Measurements from ENCODE around the gene YPEL5. TPM values are rescaled to one million over a fixed set of nuclear protein-coding genes. Genes with fewer than 3 reads are reported as not detected.

Gene YPEL5
- total RNA-seq, 1 experiment from 2014 or later: 27.3 TPM

DNA sequence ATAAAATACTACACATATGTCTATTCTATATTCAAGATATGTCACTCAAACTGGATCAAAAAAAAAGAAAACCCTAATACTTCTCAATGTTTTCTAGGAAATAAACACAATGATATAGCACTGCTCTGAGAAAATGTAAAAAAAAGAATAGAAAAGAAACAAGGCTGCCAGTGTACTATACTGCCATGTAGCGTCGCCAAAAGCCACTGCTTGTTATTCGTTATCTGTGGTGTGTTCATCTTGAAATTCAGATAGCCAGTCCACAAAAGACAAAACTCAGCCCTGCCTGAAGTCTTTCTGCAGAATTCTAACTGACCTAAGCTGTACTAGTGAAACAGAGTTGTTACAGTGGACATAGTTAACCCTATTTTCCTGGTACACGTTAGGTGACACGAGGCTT lies 12.2 kb upstream of the YPEL5 start (continued):
- TF ChIP-seq, protein P1, sequence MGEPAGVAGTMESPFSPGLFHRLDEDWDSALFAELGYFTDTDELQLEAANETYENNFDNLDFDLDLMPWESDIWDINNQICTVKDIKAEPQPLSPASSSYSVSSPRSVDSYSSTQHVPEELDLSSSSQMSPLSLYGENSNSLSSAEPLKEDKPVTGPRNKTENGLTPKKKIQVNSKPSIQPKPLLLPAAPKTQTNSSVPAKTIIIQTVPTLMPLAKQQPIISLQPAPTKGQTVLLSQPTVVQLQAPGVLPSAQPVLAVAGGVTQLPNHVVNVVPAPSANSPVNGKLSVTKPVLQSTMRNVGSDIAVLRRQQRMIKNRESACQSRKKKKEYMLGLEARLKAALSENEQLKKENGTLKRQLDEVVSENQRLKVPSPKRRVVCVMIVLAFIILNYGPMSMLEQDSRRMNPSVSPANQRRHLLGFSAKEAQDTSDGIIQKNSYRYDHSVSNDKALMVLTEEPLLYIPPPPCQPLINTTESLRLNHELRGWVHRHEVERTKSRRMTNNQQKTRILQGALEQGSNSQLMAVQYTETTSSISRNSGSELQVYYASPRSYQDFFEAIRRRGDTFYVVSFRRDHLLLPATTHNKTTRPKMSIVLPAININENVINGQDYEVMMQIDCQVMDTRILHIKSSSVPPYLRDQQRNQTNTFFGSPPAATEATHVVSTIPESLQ (CRISPR knock-in tag; IDR thresholded peaks at IDR 0.05): no peak
- TF ChIP-seq ZBTB21 (CRISPR knock-in tag; IDR thresholded peaks at IDR 0.05; ENCODE audit: borderline replicate concordance) (no peak), PRRX2 (CRISPR knock-in tag; IDR thresholded peaks at IDR 0.05) (no peak), SP1 (CRISPR knock-in tag; conservative IDR thresholded peaks at IDR 0.05) (no peak), ZNF396 (CRISPR knock-in tag; IDR thresholded peaks at IDR 0.05; ENCODE audit: borderline replicate concordance) (no peak), ZNF232 (CRISPR knock-in tag; IDR thresholded peaks at IDR 0.05) (no peak), ZNF219 (CRISPR knock-in tag; IDR thresholded peaks at IDR 0.05; ENCODE audit: borderline replicate concordance) (no peak), JAZF1 (CRISPR knock-in tag; IDR thresholded peaks at IDR 0.05) (no peak)
- TF ChIP-seq, protein P2, sequence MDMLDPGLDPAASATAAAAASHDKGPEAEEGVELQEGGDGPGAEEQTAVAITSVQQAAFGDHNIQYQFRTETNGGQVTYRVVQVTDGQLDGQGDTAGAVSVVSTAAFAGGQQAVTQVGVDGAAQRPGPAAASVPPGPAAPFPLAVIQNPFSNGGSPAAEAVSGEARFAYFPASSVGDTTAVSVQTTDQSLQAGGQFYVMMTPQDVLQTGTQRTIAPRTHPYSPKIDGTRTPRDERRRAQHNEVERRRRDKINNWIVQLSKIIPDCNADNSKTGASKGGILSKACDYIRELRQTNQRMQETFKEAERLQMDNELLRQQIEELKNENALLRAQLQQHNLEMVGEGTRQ (CRISPR knock-in tag; IDR thresholded peaks at IDR 0.05): no peak
- TF ChIP-seq, protein P3, sequence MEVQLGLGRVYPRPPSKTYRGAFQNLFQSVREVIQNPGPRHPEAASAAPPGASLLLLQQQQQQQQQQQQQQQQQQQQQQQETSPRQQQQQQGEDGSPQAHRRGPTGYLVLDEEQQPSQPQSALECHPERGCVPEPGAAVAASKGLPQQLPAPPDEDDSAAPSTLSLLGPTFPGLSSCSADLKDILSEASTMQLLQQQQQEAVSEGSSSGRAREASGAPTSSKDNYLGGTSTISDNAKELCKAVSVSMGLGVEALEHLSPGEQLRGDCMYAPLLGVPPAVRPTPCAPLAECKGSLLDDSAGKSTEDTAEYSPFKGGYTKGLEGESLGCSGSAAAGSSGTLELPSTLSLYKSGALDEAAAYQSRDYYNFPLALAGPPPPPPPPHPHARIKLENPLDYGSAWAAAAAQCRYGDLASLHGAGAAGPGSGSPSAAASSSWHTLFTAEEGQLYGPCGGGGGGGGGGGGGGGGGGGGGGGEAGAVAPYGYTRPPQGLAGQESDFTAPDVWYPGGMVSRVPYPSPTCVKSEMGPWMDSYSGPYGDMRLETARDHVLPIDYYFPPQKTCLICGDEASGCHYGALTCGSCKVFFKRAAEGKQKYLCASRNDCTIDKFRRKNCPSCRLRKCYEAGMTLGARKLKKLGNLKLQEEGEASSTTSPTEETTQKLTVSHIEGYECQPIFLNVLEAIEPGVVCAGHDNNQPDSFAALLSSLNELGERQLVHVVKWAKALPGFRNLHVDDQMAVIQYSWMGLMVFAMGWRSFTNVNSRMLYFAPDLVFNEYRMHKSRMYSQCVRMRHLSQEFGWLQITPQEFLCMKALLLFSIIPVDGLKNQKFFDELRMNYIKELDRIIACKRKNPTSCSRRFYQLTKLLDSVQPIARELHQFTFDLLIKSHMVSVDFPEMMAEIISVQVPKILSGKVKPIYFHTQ (CRISPR knock-in tag; IDR thresholded peaks at IDR 0.05): no peak
- TF ChIP-seq, protein P4, sequence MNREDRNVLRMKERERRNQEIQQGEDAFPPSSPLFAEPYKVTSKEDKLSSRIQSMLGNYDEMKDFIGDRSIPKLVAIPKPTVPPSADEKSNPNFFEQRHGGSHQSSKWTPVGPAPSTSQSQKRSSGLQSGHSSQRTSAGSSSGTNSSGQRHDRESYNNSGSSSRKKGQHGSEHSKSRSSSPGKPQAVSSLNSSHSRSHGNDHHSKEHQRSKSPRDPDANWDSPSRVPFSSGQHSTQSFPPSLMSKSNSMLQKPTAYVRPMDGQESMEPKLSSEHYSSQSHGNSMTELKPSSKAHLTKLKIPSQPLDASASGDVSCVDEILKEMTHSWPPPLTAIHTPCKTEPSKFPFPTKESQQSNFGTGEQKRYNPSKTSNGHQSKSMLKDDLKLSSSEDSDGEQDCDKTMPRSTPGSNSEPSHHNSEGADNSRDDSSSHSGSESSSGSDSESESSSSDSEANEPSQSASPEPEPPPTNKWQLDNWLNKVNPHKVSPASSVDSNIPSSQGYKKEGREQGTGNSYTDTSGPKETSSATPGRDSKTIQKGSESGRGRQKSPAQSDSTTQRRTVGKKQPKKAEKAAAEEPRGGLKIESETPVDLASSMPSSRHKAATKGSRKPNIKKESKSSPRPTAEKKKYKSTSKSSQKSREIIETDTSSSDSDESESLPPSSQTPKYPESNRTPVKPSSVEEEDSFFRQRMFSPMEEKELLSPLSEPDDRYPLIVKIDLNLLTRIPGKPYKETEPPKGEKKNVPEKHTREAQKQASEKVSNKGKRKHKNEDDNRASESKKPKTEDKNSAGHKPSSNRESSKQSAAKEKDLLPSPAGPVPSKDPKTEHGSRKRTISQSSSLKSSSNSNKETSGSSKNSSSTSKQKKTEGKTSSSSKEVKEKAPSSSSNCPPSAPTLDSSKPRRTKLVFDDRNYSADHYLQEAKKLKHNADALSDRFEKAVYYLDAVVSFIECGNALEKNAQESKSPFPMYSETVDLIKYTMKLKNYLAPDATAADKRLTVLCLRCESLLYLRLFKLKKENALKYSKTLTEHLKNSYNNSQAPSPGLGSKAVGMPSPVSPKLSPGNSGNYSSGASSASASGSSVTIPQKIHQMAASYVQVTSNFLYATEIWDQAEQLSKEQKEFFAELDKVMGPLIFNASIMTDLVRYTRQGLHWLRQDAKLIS (CRISPR knock-in tag; IDR thresholded peaks at IDR 0.05; ENCODE audit: borderline replicate concordance): no peak

DNA sequence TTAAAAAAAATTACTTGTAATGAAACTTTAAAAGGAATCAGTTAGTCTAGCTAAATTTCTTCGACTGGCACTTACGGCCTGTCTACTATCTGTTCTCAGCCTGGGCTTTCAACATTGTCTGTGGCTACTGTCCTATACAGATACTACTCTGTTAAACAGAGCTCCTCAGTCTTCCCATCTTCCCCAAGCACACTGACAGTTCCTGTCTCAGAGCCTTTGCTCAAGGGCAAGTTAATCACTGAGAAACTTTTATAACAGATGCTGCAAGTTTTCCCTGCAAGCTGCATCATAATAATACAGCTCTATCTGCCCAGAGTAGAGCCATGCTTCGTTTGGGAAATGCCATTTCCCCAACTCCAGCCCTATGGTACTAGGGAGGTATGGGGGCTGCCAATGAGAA lies 11.3 kb upstream of the YPEL5 start:
- POLR2A ChIA-PET: no interaction called here
- Mint-ChIP-seq H3K27me3 (ENCODE audit: low read depth) (peaks cover 2% of the 10 kb centered on the region; the same call in 1 of the 2 replicates), H3K4me1 (no peaks in the 10 kb centered on the region), H3K36me3 (no peaks in the 10 kb centered on the region), H3K4me3 (no peak overlapping the region), H3K9me3 (no peaks in the 10 kb centered on the region), H3K27ac (no peak overlapping the region)
- CTCF ChIA-PET: interaction anchor here (0.9 kb wide), 1 partner anchor 11 kb away, joined by 3 read pairs; the partner anchor contains the start of gene YPEL5
- ATAC-seq: no peak
- no peak for DNase-seq (ENCODE audit: low spot score)
- TF ChIP-seq HMGA2 (CRISPR knock-in tag; IDR thresholded peaks at IDR 0.05): no peak
- TF ChIP-seq, protein P5, sequence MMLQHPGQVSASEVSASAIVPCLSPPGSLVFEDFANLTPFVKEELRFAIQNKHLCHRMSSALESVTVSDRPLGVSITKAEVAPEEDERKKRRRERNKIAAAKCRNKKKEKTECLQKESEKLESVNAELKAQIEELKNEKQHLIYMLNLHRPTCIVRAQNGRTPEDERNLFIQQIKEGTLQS (CRISPR knock-in tag; conservative IDR thresholded peaks at IDR 0.05): no peak
- no peak for TF ChIP-seq NR2C2 (CRISPR knock-in tag; IDR thresholded peaks at IDR 0.05)
- TF ChIP-seq TP53 (CRISPR knock-in tag; IDR thresholded peaks at IDR 0.05): no peak
- TF ChIP-seq, protein P6, sequence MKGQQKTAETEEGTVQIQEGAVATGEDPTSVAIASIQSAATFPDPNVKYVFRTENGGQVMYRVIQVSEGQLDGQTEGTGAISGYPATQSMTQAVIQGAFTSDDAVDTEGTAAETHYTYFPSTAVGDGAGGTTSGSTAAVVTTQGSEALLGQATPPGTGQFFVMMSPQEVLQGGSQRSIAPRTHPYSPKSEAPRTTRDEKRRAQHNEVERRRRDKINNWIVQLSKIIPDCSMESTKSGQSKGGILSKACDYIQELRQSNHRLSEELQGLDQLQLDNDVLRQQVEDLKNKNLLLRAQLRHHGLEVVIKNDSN (CRISPR knock-in tag; IDR thresholded peaks at IDR 0.05): no peak
- no peak for TF ChIP-seq NR3C1 (CRISPR knock-in tag; conservative IDR thresholded peaks at IDR 0.05; ENCODE audit: low read depth)
- TF ChIP-seq, protein P7, sequence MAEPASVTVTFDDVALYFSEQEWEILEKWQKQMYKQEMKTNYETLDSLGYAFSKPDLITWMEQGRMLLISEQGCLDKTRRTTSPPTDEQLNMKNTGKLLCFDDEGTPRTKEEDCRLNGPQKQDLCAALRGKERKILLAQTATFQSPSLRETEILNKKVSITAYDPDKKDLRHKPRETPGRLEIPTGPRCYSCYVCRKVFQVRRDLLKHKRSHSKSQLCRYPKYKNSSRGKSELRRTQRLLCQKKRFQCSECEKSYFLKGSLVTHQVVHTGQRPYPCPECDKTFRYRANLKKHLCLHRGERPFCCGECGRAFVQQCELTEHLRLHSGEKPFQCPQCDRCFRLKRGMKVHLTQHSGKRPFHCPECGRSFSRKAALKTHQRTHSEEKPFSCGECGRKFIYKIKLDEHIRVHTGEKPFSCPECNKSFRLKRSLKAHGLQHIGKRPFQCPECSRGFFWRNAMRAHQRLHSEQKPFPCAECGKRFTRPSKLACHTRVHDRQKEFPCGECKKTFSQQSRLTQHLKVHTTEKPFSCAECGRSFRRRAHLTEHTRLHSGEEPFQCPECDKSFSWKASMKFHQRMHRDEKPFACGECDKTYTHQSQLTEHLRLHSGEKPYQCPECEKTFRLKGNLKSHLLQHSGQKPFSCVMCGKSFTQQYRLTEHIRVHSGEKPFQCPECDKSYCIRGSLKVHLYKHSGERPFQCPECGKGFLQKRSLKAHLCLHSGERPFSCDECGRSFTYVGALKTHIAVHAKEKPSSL (CRISPR knock-in tag; conservative IDR thresholded peaks at IDR 0.05): no peak
- no peak for TF ChIP-seq NFYB (CRISPR knock-in tag; conservative IDR thresholded peaks at IDR 0.05; ENCODE audit: low read depth)
- TF ChIP-seq ATF1 (CRISPR knock-in tag; IDR thresholded peaks at IDR 0.05): no peak
- no peak for TF ChIP-seq ZNF416 (CRISPR knock-in tag; IDR thresholded peaks at IDR 0.05)
- TF ChIP-seq FOXP1 (CRISPR knock-in tag; IDR thresholded peaks at IDR 0.05; ENCODE audit: borderline replicate concordance): no peak
- TF ChIP-seq, protein P8, sequence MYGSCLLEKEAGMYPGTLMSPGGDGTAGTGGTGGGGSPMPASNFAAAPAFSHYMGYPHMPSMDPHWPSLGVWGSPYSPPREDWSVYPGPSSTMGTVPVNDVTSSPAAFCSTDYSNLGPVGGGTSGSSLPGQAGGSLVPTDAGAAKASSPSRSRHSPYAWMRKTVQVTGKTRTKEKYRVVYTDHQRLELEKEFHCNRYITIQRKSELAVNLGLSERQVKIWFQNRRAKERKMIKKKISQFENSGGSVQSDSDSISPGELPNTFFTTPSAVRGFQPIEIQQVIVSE (CRISPR knock-in tag; IDR thresholded peaks at IDR 0.05; ENCODE audit: borderline replicate concordance): no peak

Data from WTC11 (cell line).